Neural crest cell (in vitro differentiated cells): ENCODE measurements around the gene RGPD4. TPM values are rescaled to one million over a fixed set of nuclear protein-coding genes. Genes with fewer than 3 reads are reported as not detected.
"Not testable (repeated sequence)": the region's sequence is repeated elsewhere in the genome, so short reads cannot be mapped to it uniquely, and the experiment has no call there.

Experiments
- DNase-seq: peaks from one replicate; pipeline ENCODE4 v3.0.0; 2021; ENCODE audit warnings: low read depth, mixed read lengths, low spot score
- H3K27ac Mint-ChIP-seq: one replicate; pipeline ENCODE4 v1.8.0; 2021; ENCODE audit warnings: mild to moderate bottlenecking, mixed read lengths; ENCODE audit not compliant: unreplicated experiment
- H3K27me3 Mint-ChIP-seq: 2 replicates; pipeline ENCODE4 v1.8.0; 2021; ENCODE audit warnings: low read depth, mild to moderate bottlenecking, mixed read lengths
- H3K36me3 Mint-ChIP-seq: 2 replicates; pipeline ENCODE4 v1.8.0; 2021; ENCODE audit warnings: low read depth, mild to moderate bottlenecking, mixed read lengths
- H3K4me1 Mint-ChIP-seq: 2 replicates; pipeline ENCODE4 v1.8.0; 2021; ENCODE audit warnings: mixed read lengths
- H3K4me3 Mint-ChIP-seq: one replicate; pipeline ENCODE4 v1.8.0; 2021; ENCODE audit warnings: mild to moderate bottlenecking, mixed read lengths
- H3K9me3 Mint-ChIP-seq: 2 replicates; pipeline ENCODE4 v1.8.0; 2021; ENCODE audit warnings: mixed read lengths
- CTCF ChIP-seq: fragments of 200-600 bp; sonication (generic); conservative IDR thresholded peaks from 2 replicates; pipeline ENCODE4 v1.5.0; 2021; ENCODE audit warnings: antibody characterized with exemption, mild to moderate bottlenecking
- total RNA-seq: library from RNA; stranded (reverse); gene quantifications from 2 replicates; pipeline ENCODE4 v1.2.1, GENCODE V29; 2021

RGPD4 gene
- total RNA-seq, 1 donor from 2014 or later = 0.05 TPM

DNA sequence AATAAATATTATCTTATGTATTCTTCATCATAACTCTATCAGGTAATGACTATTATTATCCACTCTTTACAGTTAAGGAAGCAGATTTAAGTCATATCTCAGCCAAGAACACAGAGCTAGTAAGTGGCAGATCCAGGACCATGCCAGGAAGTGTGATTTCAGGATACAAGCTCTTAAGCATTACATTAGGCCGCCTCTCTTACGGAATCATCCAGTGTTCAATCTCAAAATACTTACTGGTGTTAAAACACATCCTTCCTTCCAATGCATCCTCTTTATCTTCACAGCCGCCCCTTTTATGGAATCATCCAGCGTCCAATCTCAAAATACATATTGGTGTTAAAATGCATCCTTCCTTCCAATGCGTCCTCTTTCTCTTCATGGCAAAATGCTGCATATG is 14.7 kb upstream of the RGPD4 start:
- Mint-ChIP-seq H3K4me1 (no peaks in the 10 kb centered on the region), H3K9me3 (no peaks in the 10 kb centered on the region), H3K36me3 (no peaks in the 10 kb centered on the region), H3K27ac (no peak overlapping the region), H3K4me3 (no peak overlapping the region), H3K27me3 (no peaks in the 10 kb centered on the region)
- TF ChIP-seq CTCF = no peak
- no peak for DNase-seq

- no peaks in the 10 kb centered on the region for H3K27me3 Mint-ChIP-seq
- H3K9me3 Mint-ChIP-seq = no peaks in the 10 kb centered on the region
- no peak overlapping the region for H3K27ac Mint-ChIP-seq
- H3K4me3 Mint-ChIP-seq = no peak overlapping the region
- TF ChIP-seq CTCF = no peak
- no peaks in the 10 kb centered on the region for H3K36me3 Mint-ChIP-seq
- no peaks in the 10 kb centered on the region for H3K4me1 Mint-ChIP-seq
- DNase-seq = no peak
Measured at GRCh38 chr2:107817378-107817777, 9.3 kb upstream of the RGPD4 start.

- Mint-ChIP-seq H3K36me3 (no peaks in the 10 kb centered on the region), H3K4me3 (no peak overlapping the region), H3K27me3 (no peaks in the 10 kb centered on the region), H3K4me1 (no peaks in the 10 kb centered on the region), H3K27ac (no peak overlapping the region), H3K9me3 (no peaks in the 10 kb centered on the region)
- TF ChIP-seq CTCF = no peak
- DNase-seq = no peak
Measured at GRCh38 chr2:107822302-107822701, 4.4 kb upstream of the RGPD4 start.

GRCh38 chr2:107824451-107825205 is 2.1 kb upstream of the RGPD4 start:
- DNase-seq = no peak
- Mint-ChIP-seq H3K36me3 (no peaks in the 10 kb centered on the region), H3K9me3 (no peaks in the 10 kb centered on the region), H3K4me3 (no peak overlapping the region), H3K27ac (no peak overlapping the region), H3K27me3 (no peaks in the 10 kb centered on the region), H3K4me1 (no peaks in the 10 kb centered on the region)
- no peak for TF ChIP-seq CTCF

- TF ChIP-seq CTCF = no peak
- Mint-ChIP-seq H3K9me3 (no peaks in the 10 kb centered on the region), H3K36me3 (no peaks in the 10 kb centered on the region), H3K27me3 (no peaks in the 10 kb centered on the region), H3K27ac (no peak overlapping the region), H3K4me1 (no peaks in the 10 kb centered on the region), H3K4me3 (no peak overlapping the region)
- no peak for DNase-seq
Measured at GRCh38 chr2:107825206-107825563, 1.5 kb upstream of the RGPD4 start.

GRCh38 chr2:107829514-107829913 is 2.8 kb downstream of the RGPD4 start:
- not testable (repeated sequence) for H3K4me3 Mint-ChIP-seq, H3K4me1 Mint-ChIP-seq, DNase-seq, H3K27ac Mint-ChIP-seq, H3K36me3 Mint-ChIP-seq, H3K9me3 Mint-ChIP-seq, H3K27me3 Mint-ChIP-seq

GRCh38 chr2:107833152-107833551 is 6.5 kb downstream of the RGPD4 start:
- H3K4me1 Mint-ChIP-seq, H3K9me3 Mint-ChIP-seq, DNase-seq, H3K27ac Mint-ChIP-seq, H3K27me3 Mint-ChIP-seq, H3K4me3 Mint-ChIP-seq, H3K36me3 Mint-ChIP-seq: not testable (repeated sequence)
